ENCODE results near the gene CCDC86. TPM values are rescaled to one million over a fixed set of nuclear protein-coding genes. Genes with fewer than 3 reads are reported as not detected.

CCDC86 gene
- polyA plus RNA-seq, 2 of the 4 experiments (the other 2 are of a cell fraction): 42.8 to 71.1 TPM

GRCh38 chr11:60863550-60864521, 21.9 kb downstream of the CCDC86 start:
- DNase-seq (ENCODE audit: low read depth in 1 of 2, low spot score in 1 of 2): no peak
- no peak for ATAC-seq
- FAIRE-seq: no peak
- CTCF ChIA-PET: interaction anchor here (1.2 to 1.5 kb wide), 2 partner anchors 12 to 33 kb away, joined by 4 to 6 read pairs; no protein-coding TSS in a partner anchor
- no peak overlapping the region for H3K27ac ChIP-seq
- no peaks in the 10 kb centered on the region for H3K4me1 ChIP-seq
- H3K9me3 ChIP-seq: no peaks in the 10 kb centered on the region
- no peak overlapping the region for H3K4me3 ChIP-seq
- POLR2A ChIA-PET: no interaction called here
- H3K4me2 ChIP-seq: no peak overlapping the region
- no peak for TF ChIP-seq HES2 (IDR thresholded peaks at IDR 0.05)
- no peak for TF ChIP-seq RNF2 (IDR thresholded peaks at IDR 0.05; ENCODE audit: borderline replicate concordance, low read depth)
- no peak for TF ChIP-seq HOXB13 (CRISPR knock-in tag; IDR thresholded peaks at IDR 0.05; ENCODE audit: low read depth)
- TF ChIP-seq EHMT2 (IDR thresholded peaks at IDR 0.05; ENCODE audit: low read depth): no peak
- TF ChIP-seq HMGXB4 (CRISPR knock-in tag; IDR thresholded peaks at IDR 0.05; ENCODE audit: borderline replicate concordance): no peak
- no peak for TF ChIP-seq TFCP2L1 (CRISPR knock-in tag; IDR thresholded peaks at IDR 0.05)
- TF ChIP-seq MAX (IDR thresholded peaks at IDR 0.05): no peak
- no peak for TF ChIP-seq E2F6 (IDR thresholded peaks at IDR 0.05; ENCODE audit: borderline replicate concordance, low read depth)
- TF ChIP-seq RCOR1 (IDR thresholded peaks at IDR 0.05; ENCODE audit: low read depth, low read length): no peak
- no peak for TF ChIP-seq ATOH8 (CRISPR knock-in tag; IDR thresholded peaks at IDR 0.05; ENCODE audit: low read depth)
- TF ChIP-seq BCL3 (IDR thresholded peaks at IDR 0.05): no peak
- TF ChIP-seq ZSCAN20 (CRISPR knock-in tag; IDR thresholded peaks at IDR 0.05): no peak
- TF ChIP-seq NR3C1 (IDR thresholded peaks at IDR 0.05): no peak
- TF ChIP-seq REST (IDR thresholded peaks at IDR 0.05): no peak
- TF ChIP-seq RARB (CRISPR knock-in tag; IDR thresholded peaks at IDR 0.05): no peak
- TF ChIP-seq SMC3 (IDR thresholded peaks at IDR 0.05): no peak
- TF ChIP-seq FOSL2 (IDR thresholded peaks at IDR 0.05): no peak
- no peak for TF ChIP-seq FOSL2 (CRISPR knock-in tag; IDR thresholded peaks at IDR 0.05)
- no peak for TF ChIP-seq CEBPB (IDR thresholded peaks at IDR 0.05)
- no peak for TF ChIP-seq FOSB (CRISPR knock-in tag; IDR thresholded peaks at IDR 0.05)
- TF ChIP-seq ELK1 (IDR thresholded peaks at IDR 0.05; ENCODE audit: low read depth, low read length): no peak
- 81% methylated on average over 16 of the region's 16 CpGs for WGBS (ENCODE audit: missing lambda C conversion rate)
